GM19023 (cell line): Measurements from ENCODE around the gene CDKN1C.

Experiments used
- ATAC-seq: cut with Tn5 transposase; IDR thresholded peaks from one replicate; pipeline ENCODE4 v1.9.1; 2021; ENCODE audit warnings: mild to moderate bottlenecking, moderate library complexity; ENCODE audit not compliant: unreplicated experiment

The CDKN1C gene

GRCh38 chr11:2923446-2924375 is 38.1 kb upstream of the CDKN1C start:
- ATAC-seq, result no peak

GRCh38 chr11:2922655-2923054 is 37.1 kb upstream of the CDKN1C start:
- ATAC-seq, result no peak

- ATAC-seq, result no peak
These were observed 36.3 kb upstream of the CDKN1C start for GRCh38 chr11:2921742-2922493.

GRCh38 chr11:2921261-2921660 is 35.7 kb upstream of the CDKN1C start:
- ATAC-seq, result no peak

GRCh38 chr11:2920343-2920742 is 34.8 kb upstream of the CDKN1C start:
- ATAC-seq, result no peak

GRCh38 chr11:2919837-2920236 is 34.3 kb upstream of the CDKN1C start:
- ATAC-seq, result no peak

GRCh38 chr11:2919188-2919587 is 33.6 kb upstream of the CDKN1C start:
- ATAC-seq, result no peak

GRCh38 chr11:2917842-2918490 is 32.4 kb upstream of the CDKN1C start:
- ATAC-seq, result no peak

- ATAC-seq, result no peak
These were observed 31.5 kb upstream of the CDKN1C start for GRCh38 chr11:2916892-2917645.

GRCh38 chr11:2916114-2916891 is 30.7 kb upstream of the CDKN1C start:
- no peak for ATAC-seq

- no peak for ATAC-seq
These were observed 29.9 kb upstream of the CDKN1C start for GRCh38 chr11:2915473-2915872.

- ATAC-seq, result no peak
These were observed 29.1 kb upstream of the CDKN1C start for GRCh38 chr11:2914455-2915195.

- ATAC-seq, result no peak
These were observed 28.2 kb upstream of the CDKN1C start for GRCh38 chr11:2913776-2914175.

GRCh38 chr11:2913019-2913431 is 27.4 kb upstream of the CDKN1C start:
- ATAC-seq, result no peak

- ATAC-seq, result no peak
These were observed 26.9 kb upstream of the CDKN1C start for GRCh38 chr11:2912498-2912897.

GRCh38 chr11:2911785-2912391 is 26.3 kb upstream of the CDKN1C start:
- ATAC-seq, result no peak

GRCh38 chr11:2911088-2911784 is 25.7 kb upstream of the CDKN1C start:
- ATAC-seq, result no peak

- ATAC-seq, result no peak
These were observed 24.9 kb upstream of the CDKN1C start for GRCh38 chr11:2910401-2910955.
